CD4-positive, alpha-beta T cell treated with Interleukin-2 at 100 ng/mL for 4 hours (primary cell): ENCODE results near the gene ELMO3.

ENCODE experiments used
- DNase-seq: peaks from one replicate; pipeline ENCODE4 v3.0.0-alpha.2; 2020; ENCODE audit warnings: low spot score

Gene ELMO3

DNA sequence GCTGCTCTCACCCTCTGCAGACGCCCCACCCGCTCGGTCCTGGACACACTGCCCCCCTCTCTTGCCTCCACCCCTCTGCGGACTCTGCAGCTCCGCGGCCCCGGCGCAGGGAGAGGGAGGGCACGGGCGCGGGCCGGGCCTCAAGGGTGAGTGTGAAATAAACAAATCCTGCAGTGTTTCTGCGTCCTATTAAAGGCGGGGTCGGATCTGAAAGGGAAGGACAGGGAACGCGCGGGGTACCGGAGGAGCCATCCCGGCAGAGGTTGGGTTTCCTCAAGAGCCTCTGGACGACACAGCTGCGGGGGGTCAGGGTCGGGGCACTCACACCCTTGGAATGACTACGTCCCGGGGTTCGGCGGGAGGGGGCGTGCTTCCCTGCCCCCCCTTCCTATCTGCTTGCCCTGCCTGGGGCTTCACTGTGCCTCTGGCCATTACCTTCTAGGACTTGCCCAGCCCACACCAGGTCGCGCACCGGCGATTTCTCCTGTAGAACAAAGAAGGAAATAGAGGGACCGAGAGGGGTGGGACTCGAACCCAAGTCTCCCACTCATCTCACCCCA is 34.9 kb upstream of the ELMO3 start:
- no peak for DNase-seq

DNA sequence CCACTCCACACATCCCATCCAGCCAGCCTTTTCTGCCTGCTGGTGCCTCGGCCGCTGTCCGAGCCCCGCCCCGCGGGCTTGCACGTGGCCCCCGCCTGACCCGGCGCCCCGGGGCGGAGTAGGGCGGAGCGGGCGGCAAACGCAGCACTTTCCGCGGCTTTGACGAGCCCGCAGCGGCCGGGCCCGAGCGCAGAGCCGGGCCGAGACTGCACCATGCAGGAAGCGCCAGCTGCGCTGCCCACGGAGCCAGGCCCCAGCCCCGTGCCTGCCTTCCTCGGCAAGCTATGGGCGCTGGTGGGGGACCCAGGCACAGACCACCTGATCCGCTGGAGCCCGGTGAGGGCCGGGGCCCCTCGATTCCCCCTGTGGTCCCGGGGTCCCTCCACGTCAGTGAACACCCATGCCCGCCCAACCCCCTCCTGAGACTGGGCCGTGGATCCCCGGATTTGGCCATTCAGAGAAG is 34.3 kb upstream of the ELMO3 start, which contains the start of gene HSF4:
TSS of gene HSF4 (plus strand) at position 147 of the 463 bp plus-strand sequence. CDS start at position 214, 67 bp downstream.
- no peak for DNase-seq

DNA sequence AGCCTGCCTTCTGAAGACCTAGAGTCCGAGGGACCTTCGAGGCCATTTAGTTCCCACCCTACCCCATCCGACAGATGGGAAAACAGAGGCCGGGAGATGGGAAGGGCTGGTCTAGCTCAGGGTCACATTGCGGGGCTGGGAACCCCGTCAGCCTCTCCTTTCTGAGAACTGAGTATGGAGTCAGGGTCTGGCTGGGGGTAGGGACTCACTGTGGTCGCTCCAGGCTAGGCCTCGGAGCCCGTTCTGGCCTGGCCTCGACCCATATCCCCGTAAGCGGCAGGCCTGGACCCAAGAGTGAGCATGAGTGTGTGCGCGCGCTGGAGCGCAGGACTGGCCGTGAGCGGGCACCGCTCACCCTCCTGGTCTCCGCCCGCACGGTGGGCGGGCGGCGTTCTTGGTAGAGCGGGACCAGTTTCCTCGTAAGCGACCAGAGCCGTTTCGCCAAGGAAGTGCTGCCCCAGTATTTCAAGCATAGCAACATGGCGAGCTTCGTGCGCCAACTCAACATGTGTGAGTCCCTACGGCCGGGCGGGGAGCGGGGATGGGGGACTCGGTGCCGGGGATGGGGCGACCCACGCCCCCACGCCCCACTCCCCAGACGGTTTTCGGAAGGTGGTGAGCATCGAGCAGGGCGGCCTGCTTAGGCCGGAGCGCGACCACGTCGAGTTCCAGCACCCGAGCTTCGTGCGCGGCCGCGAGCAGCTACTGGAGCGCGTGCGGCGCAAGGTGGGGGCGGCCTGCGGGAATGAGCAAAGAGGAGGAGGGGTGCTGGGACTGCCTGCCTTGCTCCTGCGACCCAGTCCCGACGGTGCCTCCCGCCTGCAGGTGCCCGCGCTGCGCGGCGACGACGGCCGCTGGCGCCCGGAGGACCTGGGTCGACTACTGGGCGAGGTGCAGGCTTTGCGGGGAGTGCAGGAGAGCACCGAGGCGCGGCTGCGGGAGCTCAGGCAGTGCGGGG is 33.5 kb upstream of the ELMO3 start:
- no peak for DNase-seq

DNA sequence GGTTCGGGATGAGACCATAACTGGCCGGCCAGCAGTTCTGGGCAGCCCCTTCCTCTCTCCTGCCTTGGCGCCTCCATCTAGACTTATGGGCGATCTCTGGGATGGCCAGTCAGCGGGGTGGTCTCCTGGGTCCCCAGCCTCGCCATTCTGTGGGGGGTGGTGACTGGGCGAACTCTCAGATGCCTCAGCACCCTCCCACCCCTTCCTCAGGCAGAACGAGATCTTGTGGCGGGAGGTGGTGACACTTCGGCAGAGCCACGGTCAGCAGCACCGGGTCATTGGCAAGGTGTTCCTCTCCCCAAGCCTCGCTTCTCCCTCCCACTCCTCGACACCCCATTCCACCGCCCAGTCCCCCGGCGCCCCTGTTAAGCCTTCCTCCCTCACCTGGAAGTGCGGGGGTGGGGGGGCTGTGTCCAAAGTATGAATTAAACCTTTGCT is 32.8 kb upstream of the ELMO3 start:
- no peak for DNase-seq

DNA sequence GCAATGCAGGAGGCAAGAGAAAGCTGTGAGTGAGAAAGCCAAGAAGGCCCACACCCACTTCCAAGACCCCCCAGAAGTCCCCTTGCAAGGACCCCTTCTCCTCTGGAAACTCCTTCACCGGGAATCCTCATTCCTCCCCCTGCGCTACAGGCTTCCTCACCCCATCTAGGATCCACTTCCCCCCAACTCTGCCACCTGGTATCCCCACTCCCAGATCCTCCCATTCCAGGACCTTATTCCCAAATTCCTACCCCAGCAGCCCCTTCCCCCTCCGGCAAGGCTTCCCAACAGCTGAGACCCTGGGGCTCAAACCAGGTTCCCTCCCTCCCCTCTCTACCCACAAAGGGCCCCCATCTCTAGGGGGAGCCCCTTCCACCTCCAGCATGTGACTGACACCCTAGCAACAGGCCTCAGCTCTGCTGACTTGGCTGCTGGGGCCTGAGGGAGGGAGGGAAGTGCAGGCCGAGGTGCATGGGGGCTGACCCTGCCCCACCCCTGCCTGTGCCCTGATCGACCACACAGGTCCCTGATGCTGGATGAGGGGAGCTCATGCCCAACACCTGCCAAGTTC is 32.2 kb upstream of the ELMO3 start:
- DNase-seq = no peak

DNA sequence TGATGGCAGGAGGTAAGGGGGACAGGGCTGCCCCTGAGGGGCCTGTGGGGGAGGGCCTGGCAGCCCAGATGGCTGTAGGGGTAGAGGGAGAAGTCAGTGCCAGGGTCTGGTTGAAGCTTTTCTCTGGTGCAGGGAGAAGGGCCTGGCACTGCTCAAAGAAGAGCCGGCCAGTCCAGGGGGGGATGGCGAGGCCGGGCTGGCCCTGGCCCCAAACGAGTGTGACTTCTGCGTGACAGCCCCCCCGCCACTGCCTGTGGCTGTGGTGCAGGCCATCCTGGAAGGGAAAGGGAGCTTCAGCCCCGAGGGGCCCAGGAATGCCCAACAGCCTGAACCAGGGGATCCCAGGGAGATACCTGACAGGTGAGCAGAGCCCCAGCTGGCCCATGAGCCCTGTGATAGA is 31.3 kb upstream of the ELMO3 start:
- DNase-seq = no peak

DNA sequence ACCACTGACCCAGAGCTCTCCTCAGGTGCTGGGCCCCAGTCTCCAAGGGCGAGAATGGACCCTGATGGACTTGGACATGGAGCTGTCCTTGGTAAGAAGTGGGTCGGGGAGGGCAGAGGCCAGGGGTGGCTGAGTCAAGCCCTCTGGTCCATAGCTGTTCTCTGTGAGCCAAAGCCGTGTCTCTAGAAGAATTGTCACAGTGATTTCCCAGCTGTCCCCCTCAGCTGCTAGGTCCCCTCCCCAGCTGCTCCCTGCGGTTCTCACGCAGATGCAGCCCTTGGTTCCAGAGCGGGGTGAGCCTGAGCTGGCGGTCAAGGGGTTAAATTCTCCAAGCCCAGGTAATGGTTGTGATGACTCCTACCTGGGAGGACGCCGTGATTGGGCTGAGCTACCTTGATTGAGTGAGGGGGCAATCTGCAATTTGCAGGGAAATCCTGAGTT is 29.9 kb upstream of the ELMO3 start:
- DNase-seq = no peak

DNA sequence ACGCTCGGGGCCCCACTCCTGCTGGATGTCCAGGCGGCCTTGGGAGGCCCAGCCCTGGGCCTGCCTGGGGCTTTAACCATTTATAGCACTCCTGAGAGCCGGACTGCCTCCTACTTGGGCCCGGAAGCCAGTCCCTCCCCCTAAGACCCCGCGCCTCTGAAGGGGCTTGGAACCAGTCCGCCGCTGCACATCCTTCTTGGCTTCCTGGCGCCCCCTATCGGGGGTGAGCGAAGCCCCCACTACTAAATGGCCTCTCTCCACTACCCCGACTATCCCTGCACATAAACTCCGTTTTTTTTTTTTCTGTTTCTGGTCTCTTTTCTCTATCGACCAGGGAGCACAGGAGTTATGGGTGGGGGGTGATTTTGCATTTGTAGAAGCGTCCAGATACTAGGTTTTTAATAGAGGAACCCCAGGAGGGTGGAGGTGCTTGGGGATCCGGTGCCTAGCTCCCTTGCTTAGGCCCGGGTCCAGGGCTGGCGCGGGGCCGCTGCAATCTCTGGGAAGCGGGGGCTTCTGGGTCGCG is 29.2 kb upstream of the ELMO3 start:
- peak; percentile 42 for DNase-seq

DNA sequence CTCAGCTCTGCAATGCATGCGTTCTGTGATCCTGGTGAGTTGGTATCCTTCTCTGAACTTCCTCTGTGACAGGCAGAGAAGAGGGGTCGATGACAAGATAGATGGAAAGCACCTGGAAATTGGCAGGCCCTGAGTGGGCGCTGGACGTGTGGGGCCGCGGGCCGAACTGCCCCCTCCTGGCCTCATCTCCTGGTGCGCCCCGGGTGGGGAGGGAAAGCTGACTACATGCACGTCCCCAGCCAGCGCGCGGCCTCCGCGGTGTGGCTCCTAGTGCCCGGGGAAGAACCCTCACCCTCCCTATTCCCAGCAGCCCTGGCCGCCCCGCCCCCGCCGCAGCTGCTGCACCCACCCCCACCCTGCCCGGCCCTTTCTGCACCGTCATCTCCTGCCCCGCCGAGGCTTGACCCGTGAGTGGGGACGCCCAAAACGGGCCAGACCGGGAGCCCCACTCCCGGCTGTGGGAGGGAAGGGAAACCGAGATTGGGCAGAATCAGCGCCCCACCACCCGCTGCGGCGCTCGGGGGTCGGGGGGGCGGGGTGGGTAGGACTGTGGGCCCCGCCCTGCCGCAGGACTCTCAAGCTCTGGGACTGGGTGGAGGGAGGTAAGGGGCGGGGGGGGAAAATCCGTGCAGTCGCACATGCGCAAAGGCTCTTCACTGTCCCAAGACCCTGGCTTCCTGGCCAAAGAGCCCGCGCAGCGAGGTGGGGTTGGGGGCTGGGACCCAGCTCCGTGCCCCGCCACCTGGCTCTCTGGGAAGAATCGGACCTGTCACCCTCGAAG is 28.6 kb upstream of the ELMO3 start, which contains the start of gene NOL3:
TSS of gene NOL3 (plus strand) at position 371 of the 781 bp plus-strand sequence.
- DNase-seq = no peak

DNA sequence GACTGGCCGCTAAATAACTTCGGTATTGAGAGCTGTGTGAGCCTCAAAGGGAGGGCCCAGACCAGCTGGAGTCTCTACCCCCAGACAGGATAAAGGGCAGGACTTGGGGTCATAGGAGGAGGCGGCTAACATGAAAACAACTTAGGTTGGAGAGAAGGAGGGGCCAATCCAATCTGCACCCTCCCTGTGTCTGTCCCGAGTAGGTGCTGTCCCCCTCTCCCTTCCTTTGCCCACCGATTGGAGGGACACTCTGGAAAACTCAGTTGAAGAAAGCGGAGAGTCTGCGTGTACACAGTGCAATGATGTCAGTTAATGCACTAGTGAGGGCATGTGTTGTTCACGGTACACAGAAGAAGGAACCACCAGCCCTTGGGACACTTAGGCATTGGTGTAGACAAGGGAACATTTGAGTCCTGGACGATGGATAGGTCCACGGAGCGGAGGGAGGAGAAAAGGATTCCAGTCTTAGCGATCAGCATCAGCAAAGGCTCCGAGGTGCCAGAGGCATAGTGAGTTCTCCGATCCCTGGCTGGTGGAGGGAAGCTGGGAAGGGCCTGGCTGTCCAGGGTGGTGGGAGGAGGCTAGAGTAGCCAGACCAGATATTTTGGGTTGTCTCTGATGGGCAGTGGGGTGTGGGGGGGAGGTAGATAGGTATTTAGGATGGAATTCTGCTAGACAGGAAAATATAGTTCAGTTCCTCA is 27.8 kb upstream of the ELMO3 start:
- DNase-seq = no peak

DNA sequence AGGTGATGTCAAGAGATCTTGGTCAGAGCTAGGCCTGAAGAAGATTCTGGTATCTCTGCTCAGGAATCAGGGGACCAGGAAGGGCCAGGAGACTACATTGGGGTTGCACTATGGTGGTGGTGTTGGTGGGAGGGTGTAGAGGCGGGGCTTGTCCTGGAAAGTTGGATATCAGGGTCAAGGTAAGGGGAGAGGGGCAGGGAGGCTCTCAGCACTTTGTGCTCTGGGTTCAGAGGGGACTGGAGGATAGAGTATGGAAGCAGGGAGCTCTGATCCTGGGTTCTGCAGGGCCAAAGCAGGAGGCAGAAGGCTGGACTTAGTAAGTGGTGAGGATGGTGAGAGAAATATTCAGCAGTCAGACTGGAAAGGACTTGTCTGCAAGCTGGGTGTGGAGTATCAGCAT is 25.6 kb upstream of the ELMO3 start:
- DNase-seq = no peak

DNA sequence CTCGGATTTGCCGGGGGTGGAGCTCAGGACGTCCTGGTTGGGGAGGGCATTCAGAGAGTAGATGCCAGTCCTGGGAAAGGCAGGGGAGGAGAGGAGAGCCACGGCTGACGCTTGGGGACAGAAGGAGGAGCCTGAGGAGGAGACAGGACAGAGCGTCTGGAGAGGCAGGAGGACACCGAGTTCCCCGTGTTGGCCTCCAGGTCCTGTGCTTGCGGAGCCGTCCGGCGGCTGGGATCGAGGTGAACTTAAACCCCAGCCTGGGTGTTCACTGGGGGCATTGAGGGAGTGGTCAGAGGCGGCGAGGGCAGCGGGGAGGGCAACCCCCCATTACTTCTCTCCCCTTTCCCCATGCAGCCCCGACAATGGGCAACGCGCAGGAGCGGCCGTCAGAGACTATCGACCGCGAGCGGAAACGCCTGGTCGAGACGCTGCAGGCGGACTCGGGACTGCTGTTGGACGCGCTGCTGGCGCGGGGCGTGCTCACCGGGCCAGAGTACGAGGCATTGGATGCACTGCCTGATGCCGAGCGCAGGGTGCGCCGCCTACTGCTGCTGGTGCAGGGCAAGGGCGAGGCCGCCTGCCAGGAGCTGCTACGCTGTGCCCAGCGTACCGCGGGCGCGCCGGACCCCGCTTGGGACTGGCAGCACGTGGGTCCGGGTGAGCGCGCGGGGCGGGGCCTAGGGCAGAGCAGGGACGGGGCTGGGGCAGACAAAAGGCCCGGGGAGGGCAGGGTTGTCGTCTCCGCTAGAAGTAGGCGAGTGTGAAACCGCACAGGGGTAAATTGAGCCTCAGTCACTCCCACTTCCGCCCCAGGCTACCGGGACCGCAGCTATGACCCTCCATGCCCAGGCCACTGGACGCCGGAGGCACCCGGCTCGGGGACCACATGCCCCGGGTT is 24.9 kb upstream of the ELMO3 start:
- peak; percentile 72 for DNase-seq

DNA sequence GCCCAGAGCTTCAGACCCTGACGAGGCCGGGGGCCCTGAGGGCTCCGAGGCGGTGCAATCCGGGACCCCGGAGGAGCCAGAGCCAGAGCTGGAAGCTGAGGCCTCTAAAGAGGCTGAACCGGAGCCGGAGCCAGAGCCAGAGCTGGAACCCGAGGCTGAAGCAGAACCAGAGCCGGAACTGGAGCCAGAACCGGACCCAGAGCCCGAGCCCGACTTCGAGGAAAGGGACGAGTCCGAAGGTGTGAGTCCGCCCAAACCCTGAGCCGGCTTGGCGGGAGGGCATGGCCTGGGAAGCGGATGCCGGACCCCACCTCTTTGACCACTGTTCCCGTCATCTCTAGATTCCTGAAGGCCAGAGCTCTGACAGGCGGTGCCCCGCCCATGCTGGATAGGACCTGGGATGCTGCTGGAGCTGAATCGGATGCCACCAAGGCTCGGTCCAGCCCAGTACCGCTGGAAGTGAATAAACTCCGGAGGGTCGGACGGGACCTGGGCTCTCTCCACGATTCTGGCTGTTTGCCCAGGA is 24.2 kb upstream of the ELMO3 start:
- DNase-seq = no peak

DNA sequence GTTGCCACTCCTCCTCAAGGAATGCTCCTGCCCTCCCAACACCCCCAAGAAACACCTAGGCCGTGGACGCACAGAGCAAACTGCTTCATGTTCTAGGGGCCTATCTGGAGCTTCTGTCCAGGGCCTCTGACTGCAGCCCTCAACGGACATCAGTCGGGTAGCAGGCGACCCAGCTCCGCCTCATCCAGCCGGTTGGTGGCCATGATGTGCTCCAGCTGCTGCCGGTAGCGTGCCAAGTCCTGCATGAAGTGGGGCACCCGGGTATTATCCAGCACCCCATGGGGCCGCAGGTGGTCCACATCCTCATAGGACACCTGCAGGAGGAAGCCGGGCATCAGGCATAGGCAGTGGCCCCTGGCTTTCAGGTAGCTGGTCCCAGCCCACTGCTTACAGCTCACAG is 22.3 kb upstream of the ELMO3 start:
- no peak for DNase-seq

DNA sequence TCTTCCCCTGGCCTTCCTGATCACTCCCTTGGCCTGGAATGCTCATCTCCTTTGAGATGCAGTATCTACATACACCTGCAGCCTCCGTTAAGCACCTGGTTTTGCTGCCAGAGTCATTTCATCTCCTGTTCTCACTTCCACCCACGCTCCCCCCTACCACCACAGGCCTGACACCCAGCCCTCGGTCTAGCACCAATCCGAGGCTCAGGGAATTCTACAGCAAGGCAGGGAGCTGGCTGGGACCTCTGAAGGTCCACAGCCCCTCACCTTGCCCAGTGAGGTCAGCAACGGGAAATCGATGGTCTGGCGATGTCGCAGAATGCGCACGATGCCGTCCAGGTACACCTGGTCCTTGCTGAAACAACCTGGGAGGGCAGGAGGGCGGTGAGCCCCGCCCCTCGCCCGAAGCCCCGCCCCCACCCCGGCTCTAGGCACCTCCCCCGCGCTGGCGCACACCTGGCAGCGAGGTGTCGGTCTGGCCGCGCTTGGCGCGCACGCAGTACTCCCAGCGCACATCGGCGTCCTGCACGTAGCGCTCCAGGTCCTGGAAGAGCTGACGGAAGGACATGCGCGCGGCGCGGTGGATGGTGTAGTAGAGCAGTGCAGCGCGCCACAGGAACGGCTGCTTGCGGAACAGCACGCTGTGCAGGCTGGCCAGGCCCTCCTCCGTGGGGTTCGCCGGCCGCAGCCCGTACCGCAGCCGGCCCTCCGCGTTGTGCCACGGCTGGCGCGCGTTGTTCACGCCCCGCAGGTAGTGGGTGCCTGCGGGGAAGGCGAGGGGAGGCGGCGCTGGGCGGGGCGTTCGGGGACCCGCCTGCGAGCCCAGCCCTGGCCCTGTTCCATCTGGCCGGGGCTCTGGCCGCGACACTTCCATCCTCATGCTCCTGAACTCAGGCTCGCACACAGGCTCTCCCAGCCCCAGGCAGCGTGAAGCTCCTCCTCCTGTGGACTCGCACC is 20.9 kb upstream of the ELMO3 start:
- DNase-seq = peak; percentile 70

DNA sequence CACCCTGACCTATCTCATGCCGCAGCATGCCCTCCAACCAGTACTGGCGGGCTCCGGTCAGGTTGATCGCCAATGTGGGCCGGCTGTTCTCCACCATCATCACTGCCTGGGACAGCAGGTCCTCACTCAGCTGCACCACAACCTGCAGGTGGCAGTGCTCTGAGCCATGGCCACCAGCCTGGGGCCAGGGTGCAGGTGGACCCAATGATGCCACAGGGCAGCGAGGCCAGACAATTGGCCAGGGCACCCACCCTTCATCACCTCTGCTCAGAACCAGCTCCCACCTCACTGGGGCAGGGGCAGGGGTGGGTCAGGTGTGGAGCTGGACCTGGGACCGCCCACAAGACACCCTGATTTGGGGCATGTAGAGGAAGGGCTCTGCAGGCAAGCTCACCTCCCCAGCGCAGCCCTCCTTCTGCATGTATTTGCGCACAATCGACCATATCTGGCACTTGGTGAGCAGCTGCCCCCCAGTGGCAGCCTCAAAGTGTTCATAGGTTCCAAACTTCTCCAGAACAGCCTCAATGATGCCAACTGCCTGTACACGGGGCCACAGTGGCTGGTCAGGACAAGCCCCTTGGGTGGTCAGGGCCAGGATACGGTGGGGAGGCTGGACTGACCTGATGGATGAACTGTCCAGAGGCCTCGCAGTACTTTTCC is 19.4 kb upstream of the ELMO3 start:
- no peak for DNase-seq

DNA sequence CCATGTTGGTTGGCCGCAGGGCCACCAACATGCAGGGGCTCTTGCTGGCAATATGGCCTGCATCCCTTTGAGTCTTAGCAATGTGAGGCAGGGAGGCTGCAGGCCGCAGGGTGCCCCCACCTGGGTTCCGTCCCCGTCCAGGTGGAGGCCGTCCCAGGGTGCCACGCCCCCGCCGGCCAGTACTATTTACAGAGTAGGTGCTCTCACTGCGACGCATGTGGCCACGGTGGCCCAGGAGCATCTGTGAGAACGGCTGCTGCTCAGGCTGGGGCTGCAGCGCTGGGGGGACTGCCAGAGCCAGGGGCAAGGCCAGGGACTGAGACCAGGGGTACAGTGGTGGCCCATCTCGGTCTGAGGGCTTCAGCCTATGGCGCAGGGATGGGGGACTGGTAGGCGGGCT is 18.8 kb upstream of the ELMO3 start:
- no peak for DNase-seq

DNA sequence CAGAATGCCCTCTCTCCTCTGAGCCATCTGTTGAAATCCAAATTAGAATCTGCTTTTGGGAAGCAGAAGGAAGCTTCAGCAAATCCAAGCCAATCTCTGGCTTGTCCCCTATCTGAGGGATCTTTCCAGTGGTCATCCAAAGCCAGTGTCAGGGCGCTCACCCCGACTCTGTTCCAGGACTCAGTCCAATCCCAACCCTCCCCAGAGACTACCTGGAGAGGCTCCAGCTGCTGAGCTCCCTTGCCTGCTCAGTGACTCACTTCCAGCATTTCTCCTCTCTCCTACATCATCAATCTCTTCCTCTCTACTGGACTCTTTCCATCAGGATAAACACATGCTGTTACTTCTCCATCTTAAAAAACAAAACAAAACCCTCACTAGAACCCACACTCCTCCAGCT is 17.6 kb upstream of the ELMO3 start:
- no peak for DNase-seq
